HCT116 (cell line): ENCODE data around the gene MPZL2. TPM values are rescaled to one million over a fixed set of nuclear protein-coding genes. Genes with fewer than 3 reads are reported as not detected.

Experiments used
- ATAC-seq: fragments of 200-7000 bp; cut with Tn5 transposase; 2 replicates; pipeline ENCODE4 v1.9.1; 2020; ENCODE audit warnings: mild to moderate bottlenecking, moderate library complexity
- BruUV-seq: library from RNA; stranded (reverse); fragments of 400-500 nt; replicated peaks from 2 replicates; lab custom pipeline; 2021; lab: Mats Ljungman, UMichigan
- CTCF ChIA-PET: fragments of 300-600 bp; sonication (Branson Sonifier 250); formaldehyde crosslinking; loops from one replicate; lab custom pipeline; 2021; ENCODE audit warnings: antibody characterized with exemption; lab: Charles Lee
- POLR2A ChIA-PET: fragments of 300-600, 350-600 bp; sonication (Branson Sonifier 250); formaldehyde crosslinking; loops from one replicate; lab custom pipeline; 2021; ENCODE audit warnings: antibody characterized with exemption; lab: Charles Lee
- RAD21 ChIA-PET, 2 experiments: fragments of 300-600 bp; sonication (Branson Sonifier 250); formaldehyde crosslinking; loops; one replicate each; lab custom pipeline; 2023; ENCODE audit warnings: low total read pairs in 2 of 2; ENCODE audit not compliant: uncharacterized antibody in 2 of 2, unreplicated experiment in 2 of 2, low non-redundant PET in 1 of 2; lab: Charles Lee
- DNase-seq: peaks from one replicate; pipeline ENCODE4 v3.0.0-alpha.2; 2010; ENCODE audit warnings: low read depth, low spot score
- H2AFZ ChIP-seq: fragments of 200-600 bp; shearing (Covaris generic), sonication (generic); 2 replicates; pipeline ENCODE4 v1.6.1; 2017; ENCODE audit warnings: low read depth, mixed run types, mixed read lengths, antibody characterized with exemption, low read length; ENCODE audit not compliant: poor library complexity, severe bottlenecking
- H3K27ac ChIP-seq: 2 replicates; pipeline ENCODE4 v1.5.1; 2012; ENCODE audit warnings: low read depth, low read length
- H3K27me3 ChIP-seq: fragments of 200-600 bp; sonication (generic); 2 replicates; pipeline ENCODE4 v1.6.1; 2016; ENCODE audit warnings: mixed run types, low read length, mixed read lengths; ENCODE audit not compliant: insufficient read depth
- H3K36me3 ChIP-seq, 2 experiments: fragments of 200-500 bp in 1 of 2; fragments of 200-600 bp in 1 of 2; sonication (Bioruptor generic) in 1 of 2; sonication (generic) in 1 of 2; 2 replicates each; pipeline versions ENCODE4 v1.5.1 to v1.6.1; 2014 to 2016; ENCODE audit warnings: low read length in 2 of 2, inconsistent platforms in 1 of 2, mixed read lengths in 1 of 2, mixed run types in 1 of 2; ENCODE audit not compliant: insufficient read depth in 2 of 2, control insufficient read depth in 1 of 2
- H3K4me1 ChIP-seq, 2 experiments: fragments of 200-600 bp in 1 of 2; sonication (generic) in 1 of 2; 2 replicates each; pipeline versions ENCODE4 v1.5.1 to v1.6.1; 2012 to 2017; ENCODE audit warnings: low read length in 2 of 2, inconsistent platforms in 1 of 2, mild to moderate bottlenecking in 1 of 2, mixed read lengths in 1 of 2, mixed run types in 1 of 2, moderate library complexity in 1 of 2; ENCODE audit not compliant: insufficient read depth in 2 of 2, control insufficient read depth in 1 of 2
- H3K4me2 ChIP-seq: fragments of 200-600 bp; sonication (generic); 2 replicates; pipeline ENCODE4 v1.6.1; 2017; ENCODE audit warnings: mixed run types, low read length, mixed read lengths
- H3K4me3 ChIP-seq, 2 experiments: fragments of 200-600 bp in 1 of 2; sonication (generic) in 1 of 2; replicated peaks in 1 of 2; 2 replicates each; pipeline ENCODE4 v1.5.1; 2011 to 2016; ENCODE audit warnings: low read length in 2 of 2, control low read depth in 1 of 2, low read depth in 1 of 2, mild to moderate bottlenecking in 1 of 2, mixed read lengths in 1 of 2, mixed run types in 1 of 2
- H3K79me2 ChIP-seq: fragments of 200-600 bp; sonication (generic); 2 replicates; pipeline ENCODE4 v1.6.1; 2017; ENCODE audit warnings: mild to moderate bottlenecking, mixed run types, low read length, moderate library complexity, mixed read lengths; ENCODE audit not compliant: insufficient read depth
- H3K9ac ChIP-seq: fragments of 200-600 bp; sonication (generic); 2 replicates; pipeline ENCODE4 v1.6.1; 2016; ENCODE audit warnings: low read length, mixed read lengths
- H3K9me2 ChIP-seq: fragments of 200-600 bp; sonication (generic), shearing (Covaris generic); 2 replicates; pipeline ENCODE4 v1.6.1; 2017; ENCODE audit warnings: mixed run types, mild to moderate bottlenecking, moderate library complexity; ENCODE audit not compliant: insufficient read depth
- H3K9me3 ChIP-seq, 2 experiments: fragments of 200-500 bp in 1 of 2; fragments of 200-600 bp in 1 of 2; sonication (Bioruptor generic) in 1 of 2; sonication (generic) in 1 of 2; 2 replicates each; pipeline ENCODE4 v1.6.1; 2014 to 2017; ENCODE audit warnings: low read length in 2 of 2, mixed read lengths in 2 of 2, inconsistent platforms in 1 of 2, low read depth in 1 of 2, mild to moderate bottlenecking in 1 of 2, mixed run types in 1 of 2, moderate library complexity in 1 of 2; ENCODE audit not compliant: control insufficient read depth in 1 of 2, insufficient read depth in 1 of 2
- H4K20me1 ChIP-seq: fragments of 200-600 bp; sonication (generic), shearing (Covaris generic); 2 replicates; pipeline ENCODE4 v1.6.1; 2017; ENCODE audit warnings: mixed run types, mild to moderate bottlenecking, moderate library complexity; ENCODE audit not compliant: insufficient read depth
- CEBPB ChIP-seq: IDR thresholded peaks from 2 replicates; pipeline ENCODE4 v1.6.1; 2012; ENCODE audit warnings: low read depth
- CTCF ChIP-seq, 3 experiments: fragments of 200-600 bp in 1 of 3; sonication (generic) in 1 of 3; IDR thresholded peaks in 2 of 3; conservative IDR thresholded peaks in 1 of 3; 2 replicates each; pipeline ENCODE4 v1.5.1; 2012 to 2017; ENCODE audit warnings: low read depth in 2 of 3, low read length in 2 of 3, antibody characterized with exemption in 1 of 3, borderline replicate concordance in 1 of 3, control low read depth in 1 of 3, mild to moderate bottlenecking in 1 of 3, mixed read lengths in 1 of 3, mixed run types in 1 of 3, moderate library complexity in 1 of 3; ENCODE audit not compliant: insufficient read depth in 1 of 3
- EGR1 ChIP-seq: IDR thresholded peaks from 2 replicates; pipeline ENCODE4 v1.6.1; 2012; ENCODE audit warnings: low read depth
- EZH2 ChIP-seq: fragments of 200-600 bp; sonication (generic); IDR thresholded peaks from 2 replicates; pipeline ENCODE4 v1.6.1; 2017; ENCODE audit warnings: antibody characterized with exemption, mixed run types
- FOSL1 ChIP-seq: IDR thresholded peaks from 2 replicates; pipeline ENCODE4 v1.6.1; 2012; ENCODE audit warnings: low read depth
- JUND ChIP-seq: IDR thresholded peaks from 2 replicates; pipeline ENCODE4 v1.6.1; 2012
- POLR2A ChIP-seq: IDR thresholded peaks from 2 replicates; pipeline ENCODE4 v1.7.0; 2011; ENCODE audit warnings: borderline replicate concordance; ENCODE audit not compliant: insufficient read depth, insufficient read length; ENCODE audit errors: extremely low read depth
- RAD21 ChIP-seq: IDR thresholded peaks from 2 replicates; pipeline ENCODE4 v1.6.1; 2012; ENCODE audit warnings: low read depth, mild to moderate bottlenecking
- SP1 ChIP-seq: IDR thresholded peaks from 2 replicates; pipeline ENCODE4 v1.6.1; 2012; ENCODE audit warnings: low read depth
- TCF7L2 ChIP-seq: IDR thresholded peaks from 2 replicates; pipeline ENCODE4 v1.7.0; 2011; ENCODE audit warnings: borderline replicate concordance, inconsistent platforms; ENCODE audit not compliant: insufficient read depth, insufficient read length; ENCODE audit errors: extremely low read depth
- YY1 ChIP-seq: IDR thresholded peaks from 2 replicates; pipeline ENCODE4 v1.6.1; 2011; ENCODE audit warnings: low read length, low read depth, moderate library complexity, mild to moderate bottlenecking; ENCODE audit not compliant: insufficient replicate concordance; ENCODE audit errors: extremely low read depth
- ZFX ChIP-seq: fragments of 450-650 bp; IDR thresholded peaks from 2 replicates; pipeline ENCODE4 v1.6.1; 2017
- intact Hi-C: fragments of 100-400 bp; cut with micrococcal nuclease; formaldehyde crosslinking; loops from 2 replicates; pipeline ENCODE4 v1.10.0; 2022
- total RNA-seq: library from RNA; stranded (reverse); gene quantifications from one replicate; pipeline ENCODE4 v1.2.1, GENCODE V29; 2021; ENCODE audit not compliant: unreplicated experiment

The MPZL2 gene
- total RNA-seq, 1 experiment from 2014 or later, result 16.8 TPM

DNA sequence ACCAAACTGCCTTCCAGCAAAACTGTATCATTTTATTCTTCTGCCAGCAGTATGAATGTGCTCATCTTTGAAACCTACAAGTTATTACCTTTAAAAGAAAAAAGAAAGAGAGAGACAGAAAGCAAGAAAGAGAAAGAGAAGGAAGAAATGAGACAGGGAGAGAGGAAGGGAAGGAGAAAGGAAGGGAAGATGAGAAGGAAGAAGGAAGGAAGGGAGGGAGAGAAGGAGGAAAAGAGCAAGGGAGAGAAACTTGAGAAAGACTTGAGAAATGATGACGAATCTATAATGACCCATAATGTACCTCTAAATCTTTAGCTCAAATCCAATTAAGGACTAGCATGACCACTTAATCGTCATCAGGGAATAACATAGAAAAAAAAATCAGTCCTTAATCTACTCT is 27.9 kb downstream of the MPZL2 start:
- no peaks in the 10 kb centered on the region for H3K9me2 ChIP-seq
- H3K4me3 ChIP-seq, result no peak overlapping the region
- ATAC-seq (no peak), DNase-seq (no peak)
- POLR2A ChIA-PET, result no interaction called here
- no peak overlapping the region for H3K9ac ChIP-seq
- no peaks in the 10 kb centered on the region for H3K79me2 ChIP-seq
- no peaks in the 10 kb centered on the region for H4K20me1 ChIP-seq
- no peak for TF ChIP-seq CTCF (IDR thresholded peaks at IDR 0.05 in 2 of 3, conservative IDR thresholded peaks at IDR 0.05 in 1 of 3; ENCODE audit: borderline replicate concordance in 1 of 3, insufficient read depth in 1 of 3, low read depth in 2 of 3, low read length in 2 of 3)
- TF ChIP-seq EGR1, result no peak
- TF ChIP-seq SP1, result no peak
- TF ChIP-seq RAD21, result no peak
- no peak for TF ChIP-seq POLR2A
- TF ChIP-seq ZFX, result no peak
- no peak for TF ChIP-seq FOSL1
- TF ChIP-seq YY1, result no peak
- TF ChIP-seq CEBPB, result no peak
- TF ChIP-seq JUND, result no peak
- no peak for TF ChIP-seq TCF7L2
- no peak for TF ChIP-seq EZH2
- H3K27me3 ChIP-seq, result no peaks in the 10 kb centered on the region
- H3K4me1 ChIP-seq, result peaks cover 33 to 35% of the 10 kb centered on the region in 2 experiments
- CTCF ChIA-PET, result interaction anchor here (1.1 kb wide), 1 partner anchor 38 kb away, joined by 3 read pairs; no protein-coding TSS in a partner anchor
- H3K36me3 ChIP-seq, result no peaks in the 10 kb centered on the region
- no peak overlapping the region for H3K4me2 ChIP-seq
- no peak overlapping the region for H3K27ac ChIP-seq
- BruUV-seq, result no TSS peak
- H2AFZ ChIP-seq, result no peak overlapping the region
- no peaks in the 10 kb centered on the region for H3K9me3 ChIP-seq
- RAD21 ChIA-PET, result no interaction called here
- intact Hi-C loops, result no loop called here
